Fibroblast of pulmonary artery (primary cell): ENCODE data around the gene PSAP.

Experiments used
- DNase-seq: peaks from one replicate; pipeline ENCODE4 v3.0.0-alpha.2; 2010; ENCODE audit warnings: low read depth
- H3K4me3 ChIP-seq: replicated peaks from 2 replicates; pipeline ENCODE4 v1.5.1; 2011; ENCODE audit warnings: low read depth, mild to moderate bottlenecking, control low read depth, low read length, moderate library complexity
- TF ChIP-seq, protein P1 (sequence below): IDR thresholded peaks from 2 replicates; pipeline ENCODE4 v1.5.1; 2011; ENCODE audit warnings: mild to moderate bottlenecking, control low read depth, low read length, inconsistent platforms; ENCODE audit errors: missing control alignments

The PSAP gene

DNA sequence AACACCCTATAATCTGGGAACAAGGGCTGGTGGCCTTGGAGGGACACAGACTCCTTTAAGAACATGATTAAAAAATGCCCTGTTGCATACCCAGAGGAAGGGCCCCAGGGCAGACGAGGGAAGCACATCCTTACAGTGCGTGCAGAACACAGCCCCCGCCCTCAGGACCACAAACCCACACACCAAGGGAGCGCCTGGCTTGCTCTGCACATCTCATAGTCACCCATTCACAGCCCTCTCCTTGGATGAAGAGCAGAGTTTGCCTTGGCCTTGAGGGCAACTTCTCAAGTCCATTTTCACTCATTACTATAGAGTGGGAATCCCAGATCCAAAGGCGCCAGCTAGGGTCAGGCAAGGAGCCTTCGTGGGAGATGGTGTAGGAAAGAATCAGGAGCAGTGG lies 71.4 kb downstream of the PSAP start:
- no peak for DNase-seq
- TF ChIP-seq, protein P1, sequence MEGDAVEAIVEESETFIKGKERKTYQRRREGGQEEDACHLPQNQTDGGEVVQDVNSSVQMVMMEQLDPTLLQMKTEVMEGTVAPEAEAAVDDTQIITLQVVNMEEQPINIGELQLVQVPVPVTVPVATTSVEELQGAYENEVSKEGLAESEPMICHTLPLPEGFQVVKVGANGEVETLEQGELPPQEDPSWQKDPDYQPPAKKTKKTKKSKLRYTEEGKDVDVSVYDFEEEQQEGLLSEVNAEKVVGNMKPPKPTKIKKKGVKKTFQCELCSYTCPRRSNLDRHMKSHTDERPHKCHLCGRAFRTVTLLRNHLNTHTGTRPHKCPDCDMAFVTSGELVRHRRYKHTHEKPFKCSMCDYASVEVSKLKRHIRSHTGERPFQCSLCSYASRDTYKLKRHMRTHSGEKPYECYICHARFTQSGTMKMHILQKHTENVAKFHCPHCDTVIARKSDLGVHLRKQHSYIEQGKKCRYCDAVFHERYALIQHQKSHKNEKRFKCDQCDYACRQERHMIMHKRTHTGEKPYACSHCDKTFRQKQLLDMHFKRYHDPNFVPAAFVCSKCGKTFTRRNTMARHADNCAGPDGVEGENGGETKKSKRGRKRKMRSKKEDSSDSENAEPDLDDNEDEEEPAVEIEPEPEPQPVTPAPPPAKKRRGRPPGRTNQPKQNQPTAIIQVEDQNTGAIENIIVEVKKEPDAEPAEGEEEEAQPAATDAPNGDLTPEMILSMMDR = no peak
- no peak overlapping the region for H3K4me3 ChIP-seq

DNA sequence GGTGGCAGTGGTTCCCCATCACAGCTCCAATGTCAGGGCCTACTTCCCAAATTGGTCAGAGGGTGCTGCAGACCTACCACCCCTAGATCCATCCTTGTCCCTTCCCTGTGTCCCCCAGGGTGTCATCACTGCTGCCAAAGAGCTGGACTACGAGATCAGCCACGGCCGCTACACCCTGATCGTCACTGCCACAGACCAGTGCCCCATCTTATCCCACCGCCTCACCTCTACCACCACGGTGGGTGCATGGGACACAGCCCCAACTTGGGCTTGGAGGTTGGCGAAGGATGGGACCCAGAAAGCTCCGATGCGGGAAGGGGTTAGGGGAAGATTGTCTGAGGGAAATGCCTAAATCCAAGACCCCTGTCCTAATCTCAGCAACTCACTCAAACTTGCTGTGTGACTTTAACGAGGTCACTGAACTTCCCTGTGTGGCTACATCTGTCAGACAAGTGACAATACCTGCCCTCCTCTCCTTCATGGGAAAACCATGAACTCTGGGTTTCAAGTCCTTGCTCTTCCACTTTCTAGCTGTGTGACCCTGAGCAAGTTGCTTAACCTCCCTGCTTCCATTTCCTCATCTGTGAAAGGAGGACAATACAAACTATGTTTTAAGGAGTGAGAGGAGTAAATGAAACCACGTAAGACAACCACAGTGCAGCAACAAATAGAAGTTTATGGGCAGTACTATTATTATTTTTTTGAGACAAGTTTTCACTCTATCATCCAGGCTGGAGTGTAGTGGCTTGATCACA lies 72.8 kb downstream of the PSAP start:
- DNase-seq = no peak
- TF ChIP-seq, protein P1 = no peak
- H3K4me3 ChIP-seq = no peak overlapping the region

DNA sequence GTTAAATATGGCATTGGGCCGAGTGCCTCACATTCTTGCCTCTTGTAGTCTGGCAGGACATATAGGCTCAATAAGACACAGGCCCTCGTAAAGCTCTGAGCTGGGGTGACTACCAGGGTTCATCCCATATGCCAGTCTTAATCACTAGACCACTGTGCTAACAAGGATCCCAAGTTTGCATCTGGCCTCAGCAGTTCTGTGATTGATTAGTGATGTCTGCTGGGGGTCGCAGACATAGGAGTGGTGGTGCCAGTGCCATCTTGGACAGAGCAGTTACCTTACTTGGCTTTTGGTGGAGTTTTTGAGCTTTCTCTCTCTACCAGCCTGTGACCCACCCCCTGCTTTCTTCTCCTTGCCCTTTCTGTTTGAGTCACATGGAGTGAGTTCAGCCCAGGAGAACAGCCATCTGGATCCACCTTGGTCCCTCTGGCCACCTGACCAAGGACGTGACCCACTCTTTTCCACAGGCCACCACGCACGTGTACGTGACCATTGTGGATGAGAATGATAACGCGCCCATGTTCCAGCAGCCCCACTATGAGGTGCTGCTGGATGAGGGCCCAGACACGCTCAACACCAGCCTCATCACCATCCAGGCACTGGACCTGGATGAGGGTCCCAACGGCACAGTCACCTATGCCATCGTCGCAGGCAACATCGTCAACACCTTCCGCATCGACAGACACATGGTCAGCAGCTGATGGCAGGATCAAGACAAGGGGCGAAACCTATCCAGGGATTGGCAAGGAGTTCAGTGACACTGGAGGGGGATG lies 73.7 kb downstream of the PSAP start:
- TF ChIP-seq, protein P1 = no peak
- DNase-seq = no peak
- no peak overlapping the region for H3K4me3 ChIP-seq

DNA sequence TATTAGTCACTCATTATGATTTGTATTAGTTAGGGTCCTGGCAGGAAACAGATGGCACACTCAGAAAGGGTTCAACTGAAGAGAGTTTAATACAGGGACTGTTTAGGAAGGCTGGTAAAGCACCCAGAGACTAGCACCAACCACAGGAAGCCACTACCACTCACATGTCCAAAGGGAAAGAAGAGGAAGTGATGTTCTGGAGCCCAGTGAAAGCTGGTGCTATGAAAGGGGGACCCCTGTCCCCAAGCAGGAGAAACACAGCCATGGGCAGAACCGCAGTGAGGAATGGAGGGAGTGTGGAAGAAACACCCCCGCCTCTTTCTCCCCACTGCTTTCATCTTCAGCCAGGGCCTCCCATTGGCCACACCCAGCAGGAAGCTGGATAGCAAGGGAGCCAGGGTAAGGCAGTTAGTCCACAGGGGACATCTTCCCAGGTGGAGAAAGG lies 74.5 kb downstream of the PSAP start:
- DNase-seq = no peak
- H3K4me3 ChIP-seq = no peak overlapping the region
- TF ChIP-seq, protein P1 = no peak

DNA sequence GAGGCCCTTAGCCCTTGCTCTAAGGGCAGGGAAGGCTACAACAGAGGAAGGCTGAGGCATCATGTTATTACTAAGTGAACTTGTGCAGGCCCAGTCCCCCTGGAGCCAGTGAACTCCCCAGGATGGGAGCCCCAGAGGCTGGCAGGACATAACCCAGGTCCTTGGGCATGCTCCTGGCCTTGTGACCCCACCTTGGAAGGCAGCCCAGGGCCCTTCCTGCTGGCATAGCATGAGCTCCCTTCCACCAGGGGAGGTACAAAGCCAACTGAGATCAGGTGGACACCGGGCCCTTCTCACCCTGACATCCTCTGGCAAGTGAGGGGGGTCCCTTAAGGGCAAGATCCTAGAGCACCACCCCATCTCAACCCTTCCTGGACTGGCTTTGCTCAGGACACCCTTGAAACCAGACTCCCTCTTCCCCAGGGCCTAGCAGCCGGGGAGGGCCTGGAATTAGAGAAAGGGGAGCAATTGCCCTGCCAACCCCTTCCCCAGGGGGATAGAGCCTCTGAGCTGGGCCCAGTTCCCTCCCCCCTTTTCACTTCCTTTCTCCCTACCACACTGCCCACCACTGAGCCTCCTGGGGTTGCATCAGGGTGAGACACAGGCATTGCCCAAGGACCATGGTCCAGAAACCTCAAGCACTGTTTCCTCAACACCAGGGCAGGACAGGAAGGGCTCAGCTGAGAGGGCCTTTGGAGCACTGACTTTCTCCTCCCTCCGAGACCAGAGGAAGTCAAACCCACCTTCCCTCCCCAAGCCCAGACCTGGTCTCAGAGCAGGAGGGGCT lies 75.9 kb downstream of the PSAP start:
- TF ChIP-seq, protein P1 = no peak
- no peak for DNase-seq
- H3K4me3 ChIP-seq = no peak overlapping the region

DNA sequence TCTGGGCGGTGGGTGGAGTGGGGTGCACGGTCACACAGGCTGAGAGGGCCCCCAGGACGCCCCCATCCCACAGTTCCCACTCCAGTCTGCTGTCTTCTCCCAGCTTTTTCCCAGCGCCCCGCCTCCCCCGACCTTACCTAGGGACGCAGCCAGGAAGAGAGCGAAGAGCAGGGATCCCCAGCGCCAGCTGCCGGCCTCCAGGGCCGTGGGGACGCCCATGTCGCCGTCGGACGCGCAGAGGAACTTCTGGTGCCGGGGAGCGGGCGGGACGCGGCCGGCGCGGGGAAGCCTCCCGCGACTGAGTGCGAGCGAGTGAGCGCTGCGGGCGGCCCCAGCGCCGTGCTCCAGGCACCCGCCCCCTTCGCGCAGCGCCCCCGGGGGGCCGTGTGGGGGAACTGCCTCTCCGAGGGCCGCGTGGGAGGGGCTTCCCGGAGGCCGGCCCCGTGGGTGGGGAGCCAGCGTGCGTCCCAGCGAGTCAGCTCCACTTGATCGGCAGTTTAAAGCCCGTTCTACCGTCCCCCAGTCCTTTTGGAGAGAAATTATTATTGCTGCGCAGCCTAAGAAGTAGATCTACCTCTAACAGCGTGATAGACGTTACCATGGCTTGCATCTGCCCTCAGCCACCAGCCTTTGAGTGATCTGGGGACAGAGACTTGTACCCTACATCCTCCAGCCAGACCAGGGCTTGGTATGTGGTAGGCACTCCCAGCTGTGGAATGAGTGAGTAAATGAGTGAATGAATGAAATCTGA lies 77.7 kb downstream of the PSAP start, which contains the start of gene VSIR:
Gene VSIR (minus strand): TSS at position 300 of the 751 bp plus-strand sequence. CDS start 81 bp downstream, at position 219.
- DNase-seq = peak; percentile 78
- TF ChIP-seq, protein P1 = peak; percentile 42
- peak within 1 kb of the TSS; percentile 53 for H3K4me3 ChIP-seq
